Measurements from ENCODE around the gene PHF21A. TPM values are rescaled to one million over a fixed set of nuclear protein-coding genes. Genes with fewer than 3 reads are reported as not detected.

Gene PHF21A
- total RNA-seq, 1 donor from 2014 or later = 35.9 TPM

DNA sequence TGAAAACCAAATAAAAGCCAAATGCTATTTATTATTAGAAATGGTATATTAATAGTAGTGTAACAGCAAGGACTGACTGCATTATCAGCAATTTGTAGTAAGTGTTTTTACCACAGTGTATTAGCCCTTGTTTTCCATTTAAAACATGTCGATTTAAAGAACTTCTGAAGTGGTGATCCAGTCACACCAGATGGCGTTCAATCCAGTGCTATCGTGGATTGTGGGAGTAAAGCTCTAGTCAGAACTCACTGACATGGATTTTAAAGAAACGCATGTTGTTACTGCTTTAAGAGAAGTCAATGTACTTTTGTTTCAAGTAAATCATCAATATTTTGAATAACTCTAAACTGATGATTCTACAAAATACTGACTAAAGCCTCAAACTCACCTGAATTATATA lies 147.7 kb downstream of the PHF21A start:
- TF ChIP-seq, protein P1, sequence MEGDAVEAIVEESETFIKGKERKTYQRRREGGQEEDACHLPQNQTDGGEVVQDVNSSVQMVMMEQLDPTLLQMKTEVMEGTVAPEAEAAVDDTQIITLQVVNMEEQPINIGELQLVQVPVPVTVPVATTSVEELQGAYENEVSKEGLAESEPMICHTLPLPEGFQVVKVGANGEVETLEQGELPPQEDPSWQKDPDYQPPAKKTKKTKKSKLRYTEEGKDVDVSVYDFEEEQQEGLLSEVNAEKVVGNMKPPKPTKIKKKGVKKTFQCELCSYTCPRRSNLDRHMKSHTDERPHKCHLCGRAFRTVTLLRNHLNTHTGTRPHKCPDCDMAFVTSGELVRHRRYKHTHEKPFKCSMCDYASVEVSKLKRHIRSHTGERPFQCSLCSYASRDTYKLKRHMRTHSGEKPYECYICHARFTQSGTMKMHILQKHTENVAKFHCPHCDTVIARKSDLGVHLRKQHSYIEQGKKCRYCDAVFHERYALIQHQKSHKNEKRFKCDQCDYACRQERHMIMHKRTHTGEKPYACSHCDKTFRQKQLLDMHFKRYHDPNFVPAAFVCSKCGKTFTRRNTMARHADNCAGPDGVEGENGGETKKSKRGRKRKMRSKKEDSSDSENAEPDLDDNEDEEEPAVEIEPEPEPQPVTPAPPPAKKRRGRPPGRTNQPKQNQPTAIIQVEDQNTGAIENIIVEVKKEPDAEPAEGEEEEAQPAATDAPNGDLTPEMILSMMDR (IDR thresholded peaks at IDR 0.05) = no peak
- peaks cover 10% of the 10 kb centered on the region for H3K36me3 Mint-ChIP-seq (ENCODE audit: low read depth)
- no peaks in the 10 kb centered on the region for H3K27me3 Mint-ChIP-seq (ENCODE audit: low read depth)
- no peaks in the 10 kb centered on the region for H3K4me1 Mint-ChIP-seq (ENCODE audit: low read depth)
- H3K27ac Mint-ChIP-seq (ENCODE audit: unreplicated experiment) = no peak overlapping the region
- no peaks in the 10 kb centered on the region for H3K9me3 Mint-ChIP-seq (ENCODE audit: low read depth)
- no peak overlapping the region for H3K4me3 Mint-ChIP-seq (ENCODE audit: unreplicated experiment)
- DNase-seq (ENCODE audit: low spot score) = no peak

DNA sequence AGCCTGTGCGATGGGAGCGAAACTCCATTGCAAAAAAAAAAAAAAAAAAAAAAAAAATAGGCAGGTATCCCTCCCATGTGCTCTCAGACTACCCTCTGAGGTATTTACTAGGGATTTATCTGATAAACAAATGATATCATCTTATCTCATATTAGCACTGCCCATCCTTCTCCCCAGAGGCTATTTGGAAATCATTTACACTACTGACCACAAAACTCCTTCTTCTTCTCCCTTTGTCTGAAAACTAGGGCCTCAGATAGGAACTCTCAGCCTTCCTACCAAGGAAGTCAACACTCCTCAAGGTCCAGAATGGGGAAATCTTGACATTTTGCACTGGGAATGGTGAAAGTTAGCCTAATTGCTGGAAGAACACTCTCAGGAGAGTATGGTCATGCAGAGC lies 152.4 kb downstream of the PHF21A start:
- H3K27ac Mint-ChIP-seq (ENCODE audit: unreplicated experiment) = no peak overlapping the region
- H3K27me3 Mint-ChIP-seq (ENCODE audit: low read depth) = no peaks in the 10 kb centered on the region
- no peak for DNase-seq (ENCODE audit: low spot score)
- H3K36me3 Mint-ChIP-seq (ENCODE audit: low read depth) = peaks cover 12% of the 10 kb centered on the region
- no peak overlapping the region for H3K4me3 Mint-ChIP-seq (ENCODE audit: unreplicated experiment)
- H3K4me1 Mint-ChIP-seq (ENCODE audit: low read depth) = no peaks in the 10 kb centered on the region
- no peaks in the 10 kb centered on the region for H3K9me3 Mint-ChIP-seq (ENCODE audit: low read depth)
- TF ChIP-seq, protein P1 (IDR thresholded peaks at IDR 0.05) = no peak

DNA sequence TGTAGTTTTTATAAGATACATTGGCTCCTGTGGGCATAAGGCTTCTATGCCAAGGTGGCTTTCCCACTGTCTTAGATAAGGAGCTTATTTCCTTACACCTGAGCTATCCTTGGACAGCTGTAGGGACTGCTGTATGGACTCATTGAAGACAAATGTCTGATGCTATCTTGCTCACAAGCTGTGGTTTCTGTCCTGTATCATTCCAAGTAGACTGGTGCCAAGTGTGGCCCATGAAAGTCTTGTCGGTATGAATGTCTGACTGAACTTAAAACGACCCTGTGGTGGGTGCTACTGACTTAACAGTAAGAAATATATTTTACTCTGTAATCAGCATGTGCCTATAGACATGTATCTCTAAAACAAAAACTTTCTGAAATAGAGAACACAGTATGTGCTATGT lies 153.7 kb downstream of the PHF21A start:
- Mint-ChIP-seq H3K9me3 (ENCODE audit: low read depth) (no peaks in the 10 kb centered on the region), H3K4me3 (ENCODE audit: unreplicated experiment) (no peak overlapping the region), H3K36me3 (ENCODE audit: low read depth) (peaks cover 12% of the 10 kb centered on the region), H3K4me1 (ENCODE audit: low read depth) (no peaks in the 10 kb centered on the region), H3K27ac (ENCODE audit: unreplicated experiment) (no peak overlapping the region), H3K27me3 (ENCODE audit: low read depth) (no peaks in the 10 kb centered on the region)
- DNase-seq (ENCODE audit: low spot score) = no peak
- TF ChIP-seq, protein P1 (IDR thresholded peaks at IDR 0.05) = no peak

DNA sequence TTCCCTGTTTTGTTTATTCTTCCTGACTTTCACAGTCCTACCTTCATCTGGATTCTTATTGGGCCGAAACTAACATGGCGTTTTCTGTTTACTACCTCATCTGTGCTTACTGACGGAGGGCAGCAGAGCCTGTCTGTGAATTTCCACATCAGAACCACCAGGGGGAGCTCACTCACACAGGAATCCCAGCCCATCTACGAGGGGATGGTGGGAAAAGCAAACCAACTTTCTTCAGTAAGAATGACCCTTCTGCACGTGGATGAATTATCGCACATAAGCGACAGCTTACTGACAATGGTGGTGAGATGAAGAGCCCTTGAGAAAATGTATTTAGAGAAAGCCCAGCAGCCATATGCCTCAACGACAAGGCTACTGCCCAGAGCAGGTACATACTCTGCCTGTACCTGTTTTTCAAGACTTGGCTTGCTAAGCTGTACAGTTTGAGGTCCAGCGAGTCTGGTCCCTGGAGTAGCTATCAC lies 156.3 kb downstream of the PHF21A start:
- Mint-ChIP-seq H3K9me3 (ENCODE audit: low read depth) (peaks cover 2% of the 10 kb centered on the region), H3K36me3 (ENCODE audit: low read depth) (peaks cover 17% of the 10 kb centered on the region), H3K27me3 (ENCODE audit: low read depth) (no peaks in the 10 kb centered on the region), H3K4me3 (ENCODE audit: unreplicated experiment) (no peak overlapping the region), H3K27ac (ENCODE audit: unreplicated experiment) (no peak overlapping the region), H3K4me1 (ENCODE audit: low read depth) (no peaks in the 10 kb centered on the region)
- no peak for DNase-seq (ENCODE audit: low spot score)
- TF ChIP-seq, protein P1 (IDR thresholded peaks at IDR 0.05) = peak; percentile 94

DNA sequence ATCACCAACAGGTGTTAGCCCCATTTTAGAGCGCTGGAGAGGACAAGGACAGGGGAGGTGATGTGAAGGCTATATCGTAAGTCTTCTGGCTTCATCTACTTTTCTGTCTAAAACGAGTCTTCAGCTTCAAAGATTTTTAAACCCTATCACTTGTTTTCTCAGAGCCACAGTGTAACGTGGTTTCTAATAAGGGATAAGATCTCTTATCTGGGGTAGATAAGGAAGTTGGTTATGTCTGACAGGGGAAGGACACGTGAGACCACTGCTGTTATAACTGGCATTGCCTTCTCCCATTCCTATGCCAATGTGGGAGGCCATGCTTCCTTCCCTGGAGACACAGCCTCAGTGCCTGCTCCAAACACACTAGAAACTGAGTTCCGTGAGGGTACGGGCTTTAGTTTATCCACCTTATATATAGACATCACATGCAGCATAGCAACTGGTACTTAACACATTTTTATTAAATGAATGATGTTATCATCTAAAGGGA lies 159.5 kb downstream of the PHF21A start:
- no peak overlapping the region for H3K27ac Mint-ChIP-seq (ENCODE audit: unreplicated experiment)
- peaks cover 3% of the 10 kb centered on the region for H3K4me1 Mint-ChIP-seq (ENCODE audit: low read depth)
- peaks cover 8% of the 10 kb centered on the region for H3K9me3 Mint-ChIP-seq (ENCODE audit: low read depth)
- no peaks in the 10 kb centered on the region for H3K27me3 Mint-ChIP-seq (ENCODE audit: low read depth)
- no peak for DNase-seq (ENCODE audit: low spot score)
- H3K36me3 Mint-ChIP-seq (ENCODE audit: low read depth) = peaks cover 11% of the 10 kb centered on the region
- H3K4me3 Mint-ChIP-seq (ENCODE audit: unreplicated experiment) = no peak overlapping the region
- TF ChIP-seq, protein P1 (IDR thresholded peaks at IDR 0.05) = no peak

All from chondrocyte (in vitro differentiated cells).